ENCODE results near the gene ISG20L2. TPM values are rescaled to one million over a fixed set of nuclear protein-coding genes. Genes with fewer than 3 reads are reported as not detected.

ISG20L2 gene
- total and polyA plus RNA-seq, 2 donors (not counting 1 experiment from before 2014, with no cell fraction given), result 5.8 to 23.6 TPM

DNA sequence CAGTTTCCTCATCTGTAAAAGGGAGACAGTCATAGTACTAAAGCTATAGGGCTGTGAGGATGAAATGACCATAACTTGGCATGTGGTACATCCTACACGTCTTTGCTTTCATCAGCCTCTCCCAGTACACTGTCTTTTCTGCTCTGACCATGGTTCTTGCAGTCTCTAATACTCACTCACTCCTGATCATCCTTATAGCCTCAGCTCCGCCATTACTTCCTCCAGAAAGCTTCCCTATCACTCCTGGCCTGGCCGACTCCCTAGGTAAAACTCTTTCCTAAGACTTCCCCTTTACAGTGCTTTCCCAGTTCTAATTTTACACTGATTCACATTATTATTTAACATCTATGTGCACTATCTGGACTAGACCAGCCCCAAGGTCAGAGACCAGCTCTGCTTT, 17.3 kb upstream of the ISG20L2 start:
- Histone ChIP-seq H3K36me3 (ENCODE audit: control insufficient read depth, insufficient read depth, low read length) (peaks cover 17% of the 10 kb centered on the region), H3K4me3 (replicated peaks in 1 of 4; ENCODE audit: control extremely low read depth in 1 of 4, insufficient read depth in 1 of 4, low read depth in 3 of 4, low read length in 4 of 4) (peak overlapping the region in 3 of 4 experiments; percentile 49 to 85 (median 50)), H2AFZ (ENCODE audit: low read length) (no peak overlapping the region), H3K79me2 (ENCODE audit: control insufficient read depth, insufficient read depth, low read length) (peaks cover 68% of the 10 kb centered on the region), H3K4me1 (ENCODE audit: control insufficient read depth, extremely low read depth, insufficient read depth, low read length) (peaks cover 38% of the 10 kb centered on the region), H3K4me2 (ENCODE audit: extremely low read depth, insufficient read depth, low read length) (peak overlapping the region; percentile 98), H4K20me1 (ENCODE audit: control insufficient read depth, extremely low read depth, insufficient read depth, low read length) (no peaks in the 10 kb centered on the region), H3K27me3 (ENCODE audit: control insufficient read depth, insufficient read depth, low read length) (no peaks in the 10 kb centered on the region), H3K27ac (ENCODE audit: insufficient read depth, low read length) (peak overlapping the region; percentile 100), H3K9me3 (ENCODE audit: control insufficient read depth, insufficient read depth, low read depth, low read length) (no peaks in the 10 kb centered on the region), H3K9ac (ENCODE audit: insufficient read depth, low read length) (peak overlapping the region; percentile 96)
- no peak for DNase-seq (ENCODE audit: low read depth in 2 of 2)
- TF ChIP-seq, protein P1, sequence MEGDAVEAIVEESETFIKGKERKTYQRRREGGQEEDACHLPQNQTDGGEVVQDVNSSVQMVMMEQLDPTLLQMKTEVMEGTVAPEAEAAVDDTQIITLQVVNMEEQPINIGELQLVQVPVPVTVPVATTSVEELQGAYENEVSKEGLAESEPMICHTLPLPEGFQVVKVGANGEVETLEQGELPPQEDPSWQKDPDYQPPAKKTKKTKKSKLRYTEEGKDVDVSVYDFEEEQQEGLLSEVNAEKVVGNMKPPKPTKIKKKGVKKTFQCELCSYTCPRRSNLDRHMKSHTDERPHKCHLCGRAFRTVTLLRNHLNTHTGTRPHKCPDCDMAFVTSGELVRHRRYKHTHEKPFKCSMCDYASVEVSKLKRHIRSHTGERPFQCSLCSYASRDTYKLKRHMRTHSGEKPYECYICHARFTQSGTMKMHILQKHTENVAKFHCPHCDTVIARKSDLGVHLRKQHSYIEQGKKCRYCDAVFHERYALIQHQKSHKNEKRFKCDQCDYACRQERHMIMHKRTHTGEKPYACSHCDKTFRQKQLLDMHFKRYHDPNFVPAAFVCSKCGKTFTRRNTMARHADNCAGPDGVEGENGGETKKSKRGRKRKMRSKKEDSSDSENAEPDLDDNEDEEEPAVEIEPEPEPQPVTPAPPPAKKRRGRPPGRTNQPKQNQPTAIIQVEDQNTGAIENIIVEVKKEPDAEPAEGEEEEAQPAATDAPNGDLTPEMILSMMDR (conservative IDR thresholded peaks at IDR 0.05 in 1 of 2, IDR thresholded peaks at IDR 0.05 in 1 of 2; ENCODE audit: low read depth in 1 of 2, low read length in 2 of 2), result no peak
- no peak for TF ChIP-seq EZH2 (IDR thresholded peaks at IDR 0.05; ENCODE audit: low read length, missing control alignments)

DNA sequence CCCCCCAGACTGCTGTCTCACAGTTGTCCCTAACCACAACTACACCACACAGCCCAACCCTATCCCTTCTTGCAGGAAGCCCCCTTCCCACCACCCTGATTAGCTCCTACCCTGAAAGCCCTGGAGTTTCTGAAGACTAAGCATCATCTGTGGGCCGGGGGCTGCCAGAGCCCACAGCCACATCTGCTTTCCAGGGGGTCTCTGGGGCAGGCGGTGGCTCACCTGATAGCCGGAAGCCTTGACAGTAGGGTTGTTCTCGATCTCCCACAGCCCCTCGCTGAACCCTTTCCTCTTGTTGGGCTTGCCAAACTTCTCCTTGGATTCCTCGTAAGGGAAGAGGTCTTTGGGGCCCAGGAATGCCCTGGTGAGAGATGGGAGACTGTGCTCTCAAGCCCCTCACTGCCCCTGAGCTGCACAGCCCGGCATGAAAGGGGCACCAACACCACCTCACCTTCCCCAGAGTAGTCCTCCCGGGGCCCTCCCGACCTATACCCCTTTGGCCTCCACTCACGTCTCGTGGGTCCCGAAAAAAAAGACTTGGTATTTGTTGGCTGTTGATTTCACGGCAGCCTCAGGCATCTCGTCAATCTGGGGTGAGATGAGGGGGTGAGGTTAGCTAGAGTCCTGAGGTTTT, 16.3 kb upstream of the ISG20L2 start:
- peak overlapping the region; percentile 100 for H3K27ac ChIP-seq (ENCODE audit: insufficient read depth, low read length)
- no peak for DNase-seq (ENCODE audit: low read depth in 2 of 2)
- no peaks in the 10 kb centered on the region for H3K27me3 ChIP-seq (ENCODE audit: control insufficient read depth, insufficient read depth, low read length)
- TF ChIP-seq, protein P1 (conservative IDR thresholded peaks at IDR 0.05 in 1 of 2, IDR thresholded peaks at IDR 0.05 in 1 of 2; ENCODE audit: low read depth in 1 of 2, low read length in 2 of 2), result no peak
- no peak for TF ChIP-seq EZH2 (IDR thresholded peaks at IDR 0.05; ENCODE audit: low read length, missing control alignments)
- peaks cover 66% of the 10 kb centered on the region for H3K79me2 ChIP-seq (ENCODE audit: control insufficient read depth, insufficient read depth, low read length)
- H4K20me1 ChIP-seq (ENCODE audit: control insufficient read depth, extremely low read depth, insufficient read depth, low read length), result no peaks in the 10 kb centered on the region
- no peak overlapping the region for H3K4me3 ChIP-seq (replicated peaks in 1 of 4; ENCODE audit: control extremely low read depth in 1 of 4, insufficient read depth in 1 of 4, low read depth in 3 of 4, low read length in 4 of 4)
- H2AFZ ChIP-seq (ENCODE audit: low read length), result no peak overlapping the region
- H3K9ac ChIP-seq (ENCODE audit: insufficient read depth, low read length), result no peak overlapping the region
- H3K4me1 ChIP-seq (ENCODE audit: control insufficient read depth, extremely low read depth, insufficient read depth, low read length), result peaks cover 38% of the 10 kb centered on the region
- no peaks in the 10 kb centered on the region for H3K9me3 ChIP-seq (ENCODE audit: control insufficient read depth, insufficient read depth, low read depth, low read length)
- no peak overlapping the region for H3K4me2 ChIP-seq (ENCODE audit: extremely low read depth, insufficient read depth, low read length)
- peaks cover 20% of the 10 kb centered on the region for H3K36me3 ChIP-seq (ENCODE audit: control insufficient read depth, insufficient read depth, low read length)

DNA sequence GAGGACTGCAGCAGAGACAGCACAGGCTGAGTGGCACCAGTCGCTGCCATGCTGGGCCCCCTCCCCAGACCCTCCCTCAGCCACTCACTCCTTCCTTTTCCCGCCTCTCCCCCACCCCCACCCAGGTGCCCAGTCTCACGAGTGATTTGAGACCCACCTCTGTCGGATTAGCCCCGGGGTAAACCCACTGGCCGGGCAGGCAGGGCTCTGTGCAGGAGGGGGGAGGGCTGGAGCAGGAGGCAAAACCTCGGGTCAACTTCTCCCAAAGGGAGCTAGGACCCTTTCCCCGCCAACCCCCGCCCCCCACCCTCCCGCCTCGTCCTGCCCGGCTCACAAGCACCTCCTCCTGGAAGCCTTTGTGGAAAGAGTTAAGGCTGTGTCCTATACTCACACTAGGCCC, 15.8 kb upstream of the ISG20L2 start:
- no peak for DNase-seq (ENCODE audit: low read depth in 2 of 2)
- Histone ChIP-seq H3K9ac (ENCODE audit: insufficient read depth, low read length) (no peak overlapping the region), H3K27me3 (ENCODE audit: control insufficient read depth, insufficient read depth, low read length) (no peaks in the 10 kb centered on the region), H4K20me1 (ENCODE audit: control insufficient read depth, extremely low read depth, insufficient read depth, low read length) (no peaks in the 10 kb centered on the region), H2AFZ (ENCODE audit: low read length) (no peak overlapping the region), H3K36me3 (ENCODE audit: control insufficient read depth, insufficient read depth, low read length) (peaks cover 20% of the 10 kb centered on the region), H3K27ac (ENCODE audit: insufficient read depth, low read length) (peak overlapping the region; percentile 100), H3K4me3 (replicated peaks in 1 of 4; ENCODE audit: control extremely low read depth in 1 of 4, insufficient read depth in 1 of 4, low read depth in 3 of 4, low read length in 4 of 4) (no peak overlapping the region), H3K4me2 (ENCODE audit: extremely low read depth, insufficient read depth, low read length) (no peak overlapping the region), H3K79me2 (ENCODE audit: control insufficient read depth, insufficient read depth, low read length) (peaks cover 65% of the 10 kb centered on the region), H3K4me1 (ENCODE audit: control insufficient read depth, extremely low read depth, insufficient read depth, low read length) (peaks cover 33% of the 10 kb centered on the region), H3K9me3 (ENCODE audit: control insufficient read depth, insufficient read depth, low read depth, low read length) (no peaks in the 10 kb centered on the region)
- TF ChIP-seq EZH2 (IDR thresholded peaks at IDR 0.05; ENCODE audit: low read length, missing control alignments), result no peak
- TF ChIP-seq, protein P1 (conservative IDR thresholded peaks at IDR 0.05 in 1 of 2, IDR thresholded peaks at IDR 0.05 in 1 of 2; ENCODE audit: low read depth in 1 of 2, low read length in 2 of 2), result no peak

Data from fibroblast of lung (primary cell).